DND-41 (cell line): ENCODE data around the gene FAM24A.

ENCODE experiments used
- ATAC-seq: fragments of 200-7000 bp; cut with Tn5 transposase; 3 replicates; pipeline ENCODE4 v1.9.1; 2021; ENCODE audit warnings: low read depth; ENCODE audit not compliant: insufficient read depth
- DNase-seq: peaks from one replicate; pipeline ENCODE4 v3.0.0-alpha.2; 2020
- H2AFZ ChIP-seq: 2 replicates; pipeline ENCODE4 v1.6.0; 2012; ENCODE audit warnings: low read depth, low read length
- H3K27ac ChIP-seq: 2 replicates; pipeline ENCODE4 v1.5.1; 2012; ENCODE audit warnings: low read length, inconsistent platforms
- H3K27me3 ChIP-seq: fragments of 200-600 bp; sonication (generic); 2 replicates; pipeline ENCODE4 v1.6.0; 2012; ENCODE audit warnings: low read length, mild to moderate bottlenecking, inconsistent platforms; ENCODE audit not compliant: insufficient read depth, poor library complexity
- H3K36me3 ChIP-seq: 2 replicates; pipeline ENCODE4 v1.5.1; 2012; ENCODE audit warnings: low read length, inconsistent platforms; ENCODE audit not compliant: insufficient read depth
- H3K4me1 ChIP-seq: 2 replicates; pipeline ENCODE4 v1.5.1; 2012; ENCODE audit warnings: mild to moderate bottlenecking, low read length; ENCODE audit not compliant: insufficient read depth
- H3K4me2 ChIP-seq: 2 replicates; pipeline ENCODE4 v1.6.0; 2012; ENCODE audit warnings: mild to moderate bottlenecking, moderate library complexity, low read length, inconsistent platforms; ENCODE audit not compliant: insufficient read depth
- H3K4me3 ChIP-seq, 2 experiments: fragments of 200-600 bp in 1 of 2; shearing (Covaris generic) in 1 of 2; 2 replicates each; pipeline ENCODE4 v1.5.1; 2012 to 2016; ENCODE audit warnings: inconsistent platforms in 2 of 2, low read length in 2 of 2, mild to moderate bottlenecking in 2 of 2, low read depth in 1 of 2, moderate library complexity in 1 of 2
- H3K79me2 ChIP-seq: 2 replicates; pipeline ENCODE4 v1.6.0; 2012; ENCODE audit warnings: low read length, inconsistent platforms; ENCODE audit not compliant: insufficient read depth
- H3K9ac ChIP-seq: 2 replicates; pipeline ENCODE4 v1.6.0; 2012; ENCODE audit warnings: low read depth, mild to moderate bottlenecking, inconsistent platforms, low read length, moderate library complexity
- H3K9me3 ChIP-seq: 2 replicates; pipeline ENCODE4 v1.5.1; 2012; ENCODE audit warnings: low read length, moderate library complexity, mild to moderate bottlenecking, inconsistent platforms; ENCODE audit not compliant: insufficient read depth, severe bottlenecking
- H4K20me1 ChIP-seq: 2 replicates; pipeline ENCODE4 v1.6.0; 2012; ENCODE audit warnings: low read length; ENCODE audit not compliant: insufficient read depth
- EZH2 ChIP-seq: IDR thresholded peaks from 3 replicates; pipeline ENCODE4 v1.6.1; 2012; ENCODE audit warnings: borderline replicate concordance, low read depth, mild to moderate bottlenecking, moderate library complexity, low read length, inconsistent platforms; ENCODE audit not compliant: severe bottlenecking
- TF ChIP-seq, protein P1 (sequence below): IDR thresholded peaks from 2 replicates; pipeline ENCODE4 v1.5.1; 2012; ENCODE audit warnings: borderline replicate concordance, low read length, moderate library complexity, mild to moderate bottlenecking; ENCODE audit not compliant: poor library complexity, severe bottlenecking; ENCODE audit errors: extremely low read depth

Gene FAM24A

DNA sequence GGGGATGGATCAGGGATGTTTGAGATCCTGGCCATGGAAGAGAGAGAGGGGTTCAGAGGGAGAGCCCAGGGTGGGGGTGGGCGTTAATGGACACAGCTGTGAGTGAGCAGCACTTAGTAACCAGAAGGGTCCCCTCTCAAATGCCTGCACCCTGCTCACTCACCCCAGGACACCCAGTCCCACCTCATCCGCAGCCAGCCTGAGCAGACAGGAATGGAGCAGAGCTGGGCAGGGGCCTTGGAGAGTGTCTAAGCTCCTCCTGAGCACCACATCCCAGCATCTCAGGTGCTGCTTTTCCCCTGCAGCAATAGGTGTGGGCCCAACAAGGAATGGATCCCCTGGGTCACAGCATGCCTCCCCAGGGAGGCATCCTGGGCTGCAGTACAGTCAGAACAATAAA, 5.3 kb downstream of the FAM24A start:
- Histone ChIP-seq H3K9ac (no peak overlapping the region), H3K36me3 (no peaks in the 10 kb centered on the region), H4K20me1 (peaks cover 9% of the 10 kb centered on the region; the same call in 1 of the 2 replicates), H3K4me1 (no peaks in the 10 kb centered on the region), H3K4me3 (no peak overlapping the region), H3K4me2 (no peak overlapping the region), H3K27ac (no peak overlapping the region), H3K79me2 (no peaks in the 10 kb centered on the region), H3K9me3 (no peaks in the 10 kb centered on the region), H2AFZ (no peak overlapping the region), H3K27me3 (no peaks in the 10 kb centered on the region)
- DNase-seq = no peak
- ATAC-seq = no peak
- TF ChIP-seq, protein P1, sequence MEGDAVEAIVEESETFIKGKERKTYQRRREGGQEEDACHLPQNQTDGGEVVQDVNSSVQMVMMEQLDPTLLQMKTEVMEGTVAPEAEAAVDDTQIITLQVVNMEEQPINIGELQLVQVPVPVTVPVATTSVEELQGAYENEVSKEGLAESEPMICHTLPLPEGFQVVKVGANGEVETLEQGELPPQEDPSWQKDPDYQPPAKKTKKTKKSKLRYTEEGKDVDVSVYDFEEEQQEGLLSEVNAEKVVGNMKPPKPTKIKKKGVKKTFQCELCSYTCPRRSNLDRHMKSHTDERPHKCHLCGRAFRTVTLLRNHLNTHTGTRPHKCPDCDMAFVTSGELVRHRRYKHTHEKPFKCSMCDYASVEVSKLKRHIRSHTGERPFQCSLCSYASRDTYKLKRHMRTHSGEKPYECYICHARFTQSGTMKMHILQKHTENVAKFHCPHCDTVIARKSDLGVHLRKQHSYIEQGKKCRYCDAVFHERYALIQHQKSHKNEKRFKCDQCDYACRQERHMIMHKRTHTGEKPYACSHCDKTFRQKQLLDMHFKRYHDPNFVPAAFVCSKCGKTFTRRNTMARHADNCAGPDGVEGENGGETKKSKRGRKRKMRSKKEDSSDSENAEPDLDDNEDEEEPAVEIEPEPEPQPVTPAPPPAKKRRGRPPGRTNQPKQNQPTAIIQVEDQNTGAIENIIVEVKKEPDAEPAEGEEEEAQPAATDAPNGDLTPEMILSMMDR = no peak
- no peak for TF ChIP-seq EZH2

DNA sequence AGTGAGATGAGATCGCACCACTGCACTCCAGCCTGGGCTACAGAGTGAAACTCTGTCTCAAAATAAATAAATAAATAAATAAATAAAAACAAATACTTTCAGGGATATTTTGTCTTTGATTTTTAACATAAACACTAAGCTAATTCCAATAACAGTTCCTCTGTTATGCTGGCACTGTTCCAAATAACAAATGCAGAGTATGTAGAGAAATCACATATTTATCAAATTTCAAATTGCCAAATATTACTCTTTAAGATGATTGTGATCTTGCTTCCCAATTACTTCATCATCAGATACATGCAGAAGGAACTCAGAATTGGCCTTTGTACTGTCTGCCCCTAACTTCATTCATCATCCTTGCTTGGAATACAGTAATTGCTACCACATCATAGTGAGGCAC, 19.7 kb downstream of the FAM24A start:
- ATAC-seq (no peak), DNase-seq (no peak)
- no peak overlapping the region for H3K4me2 ChIP-seq
- no peak overlapping the region for H3K9ac ChIP-seq
- no peak for TF ChIP-seq EZH2
- TF ChIP-seq, protein P1 = no peak
- H3K4me1 ChIP-seq = no peaks in the 10 kb centered on the region
- no peak overlapping the region for H2AFZ ChIP-seq
- no peak overlapping the region for H3K27ac ChIP-seq
- peaks cover 12% of the 10 kb centered on the region; the same call in 1 of the 2 replicates for H3K36me3 ChIP-seq
- no peaks in the 10 kb centered on the region for H3K79me2 ChIP-seq
- no peaks in the 10 kb centered on the region for H3K9me3 ChIP-seq
- no peaks in the 10 kb centered on the region for H3K27me3 ChIP-seq
- no peaks in the 10 kb centered on the region for H4K20me1 ChIP-seq
- no peak overlapping the region for H3K4me3 ChIP-seq

DNA sequence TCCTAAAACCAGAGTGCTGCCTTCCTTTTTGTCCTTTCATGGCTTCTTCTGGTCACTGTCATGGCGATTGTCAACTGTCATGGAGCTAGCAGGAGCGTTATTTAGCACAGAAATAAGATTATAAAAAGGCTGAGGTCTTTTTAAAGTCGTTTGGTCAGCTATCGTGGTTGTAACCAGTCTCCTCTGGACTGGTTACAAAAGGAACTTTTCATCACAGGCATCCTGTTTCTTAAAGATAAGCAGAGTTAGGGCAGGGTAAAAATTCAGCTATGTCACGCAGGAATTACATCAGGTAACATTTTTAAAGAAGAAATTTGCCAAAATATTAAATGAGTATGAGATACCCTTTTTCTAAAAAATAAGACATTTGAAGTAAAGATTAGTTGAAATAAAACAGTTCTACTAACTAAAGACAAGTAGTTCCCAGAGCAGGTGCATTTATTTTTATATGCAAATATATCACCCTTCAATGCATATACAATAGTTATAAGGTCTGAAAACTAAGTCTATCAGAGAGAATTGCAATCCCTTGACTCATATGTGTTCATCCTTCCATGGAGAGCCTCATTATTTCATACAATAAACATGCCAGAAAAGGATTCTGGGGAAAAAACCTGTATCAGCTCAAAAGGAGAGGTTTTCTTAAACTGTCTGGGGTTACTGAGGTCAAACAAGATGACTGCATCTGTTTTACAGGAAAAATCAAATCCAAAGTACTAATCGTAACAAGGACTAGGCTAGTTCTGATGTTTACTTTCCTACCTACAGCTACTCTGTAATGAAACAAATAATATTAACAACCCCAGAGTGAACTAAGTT, 20.9 kb downstream of the FAM24A start:
- ATAC-seq (no peak), DNase-seq (no peak)
- Histone ChIP-seq H3K9ac (no peak overlapping the region), H3K9me3 (no peaks in the 10 kb centered on the region), H3K79me2 (no peaks in the 10 kb centered on the region), H3K4me1 (no peaks in the 10 kb centered on the region), H3K4me3 (no peak overlapping the region), H3K4me2 (no peak overlapping the region), H3K27me3 (no peaks in the 10 kb centered on the region), H3K36me3 (peaks cover 17% of the 10 kb centered on the region; the same call in 1 of the 2 replicates), H3K27ac (no peak overlapping the region), H4K20me1 (no peaks in the 10 kb centered on the region), H2AFZ (no peak overlapping the region)
- TF ChIP-seq, protein P1 = no peak
- TF ChIP-seq EZH2 = no peak
